Tibial nerve (tissue), 4 donors: ENCODE measurements around the gene ZFHX2. TPM values are rescaled to one million over a fixed set of nuclear protein-coding genes. Genes with fewer than 3 reads are reported as not detected.
A peak's percentile ranks its signal among the peaks of the same experiment; 100 is the strongest.
"Not testable (repeated sequence)": the region's sequence is repeated elsewhere in the genome, so short reads cannot be mapped to it uniquely, and the experiment has no call there.

ENCODE experiments used
- DNase-seq, 2 donors: peaks; one replicate each; pipeline ENCODE4 v3.0.0-alpha.2; 2019; ENCODE audit warnings: low spot score in 2 of 2
- H3K27ac ChIP-seq, 4 donors: fragments of 200-600 bp; sonication (generic) in 3 of 4; one replicate each; pipeline ENCODE4 v1.5.1; 2017 to 2019; ENCODE audit warnings: mild to moderate bottlenecking in 1 of 4
- H3K27me3 ChIP-seq, 2 donors: fragments of 200-600 bp; sonication (generic) in 1 of 2; one replicate each; pipeline versions ENCODE4 v1.5.1 to v1.6.0; 2017 to 2019
- H3K36me3 ChIP-seq, 3 donors: fragments of 200-600 bp; sonication (generic); one replicate each; pipeline ENCODE4 v1.5.1; 2018 to 2019
- H3K4me1 ChIP-seq, 4 donors: fragments of 200-600 bp; sonication (generic) in 3 of 4; one replicate each; pipeline ENCODE4 v1.5.1; 2017 to 2019
- H3K4me3 ChIP-seq, 4 donors: fragments of 200-600 bp; sonication (generic) in 3 of 4; one replicate each; pipeline ENCODE4 v1.5.1; 2017 to 2019; ENCODE audit warnings: mild to moderate bottlenecking in 1 of 4, moderate library complexity in 1 of 4
- H3K9me3 ChIP-seq, 4 donors: fragments of 200-600 bp; sonication (generic) in 3 of 4; one replicate each; pipeline ENCODE4 v1.5.1; 2017 to 2019
- EP300 ChIP-seq, 2 donors: sonication (generic); formaldehyde crosslinking; IDR thresholded peaks; one replicate each; pipeline ENCODE4 v1.6.1; 2017; ENCODE audit warnings: antibody characterized with exemption in 2 of 2, mild to moderate bottlenecking in 1 of 2
- POLR2A ChIP-seq, 2 donors: fragments of 450-650 bp; IDR thresholded peaks; one replicate each; pipeline ENCODE4 v1.6.1; 2017; ENCODE audit warnings: antibody characterized with exemption in 2 of 2, mild to moderate bottlenecking in 2 of 2, moderate library complexity in 2 of 2
- WGBS, 2 donors: methylation state at CpG; one replicate each; pipeline ENCODE4 v1.1.5; 2018; 5-methylcytosine and 5-hydroxymethylcytosine counted together
- total RNA-seq, 4 donors: library from RNA; depleted of rRNA; stranded (reverse); fragments of >200 nt; gene quantifications; one replicate each; pipeline ENCODE4 v1.1.0, GENCODE V29; 2016
- TF ChIP-seq, protein P1 (sequence below), 5 experiments: fragments of 200-600 bp in 3 of 5; fragments of 450-650 bp in 2 of 5; sonication (generic) in 3 of 5; IDR thresholded peaks; one replicate each; pipeline ENCODE4 v1.5.1; 2016 to 2019; ENCODE audit warnings: antibody characterized with exemption in 5 of 5, mild to moderate bottlenecking in 3 of 5, moderate library complexity in 2 of 5

Gene ZFHX2
- total RNA-seq, 4 donors from 2014 or later: 2.1 to 3.9 (median 2.6) TPM

DNA sequence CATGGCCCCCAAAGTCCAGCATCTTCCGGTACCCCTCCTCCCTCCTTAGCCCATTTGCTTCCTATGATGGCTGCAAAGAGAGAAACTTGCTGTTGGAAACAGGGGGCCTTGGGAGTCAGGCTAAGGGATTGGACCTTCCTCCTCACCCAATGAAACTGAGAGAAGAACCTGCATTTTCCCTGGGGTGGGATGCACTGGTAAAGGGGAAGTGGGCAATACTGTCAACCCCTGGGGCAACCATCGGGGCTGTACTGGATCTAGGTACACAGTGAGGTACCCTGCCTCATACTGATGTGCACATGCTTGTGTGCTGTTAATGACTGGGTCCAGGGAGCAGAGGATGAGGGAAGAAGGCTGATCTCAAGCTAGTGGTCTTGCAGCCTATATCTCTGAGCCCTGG, 38.0 kb upstream of the ZFHX2 start:
- no peak overlapping the region for H3K4me3 ChIP-seq
- H3K9me3 ChIP-seq: no peaks in the 10 kb centered on the region
- no peaks in the 10 kb centered on the region for H3K27me3 ChIP-seq
- H3K4me1 ChIP-seq: peaks cover 0 to 5% (median 2%) of the 10 kb centered on the region in 4 donors
- 92 to 94% methylated on average over 2 of the region's 2 CpGs for WGBS, 2 donors
- H3K27ac ChIP-seq: no peak overlapping the region
- TF ChIP-seq, protein P1, sequence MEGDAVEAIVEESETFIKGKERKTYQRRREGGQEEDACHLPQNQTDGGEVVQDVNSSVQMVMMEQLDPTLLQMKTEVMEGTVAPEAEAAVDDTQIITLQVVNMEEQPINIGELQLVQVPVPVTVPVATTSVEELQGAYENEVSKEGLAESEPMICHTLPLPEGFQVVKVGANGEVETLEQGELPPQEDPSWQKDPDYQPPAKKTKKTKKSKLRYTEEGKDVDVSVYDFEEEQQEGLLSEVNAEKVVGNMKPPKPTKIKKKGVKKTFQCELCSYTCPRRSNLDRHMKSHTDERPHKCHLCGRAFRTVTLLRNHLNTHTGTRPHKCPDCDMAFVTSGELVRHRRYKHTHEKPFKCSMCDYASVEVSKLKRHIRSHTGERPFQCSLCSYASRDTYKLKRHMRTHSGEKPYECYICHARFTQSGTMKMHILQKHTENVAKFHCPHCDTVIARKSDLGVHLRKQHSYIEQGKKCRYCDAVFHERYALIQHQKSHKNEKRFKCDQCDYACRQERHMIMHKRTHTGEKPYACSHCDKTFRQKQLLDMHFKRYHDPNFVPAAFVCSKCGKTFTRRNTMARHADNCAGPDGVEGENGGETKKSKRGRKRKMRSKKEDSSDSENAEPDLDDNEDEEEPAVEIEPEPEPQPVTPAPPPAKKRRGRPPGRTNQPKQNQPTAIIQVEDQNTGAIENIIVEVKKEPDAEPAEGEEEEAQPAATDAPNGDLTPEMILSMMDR (IDR thresholded peaks at IDR 0.05): no peak
- TF ChIP-seq EP300 (IDR thresholded peaks at IDR 0.05) (no peak), POLR2A (IDR thresholded peaks at IDR 0.05) (no peak)
- no peaks in the 10 kb centered on the region for H3K36me3 ChIP-seq
- DNase-seq: no peak

DNA sequence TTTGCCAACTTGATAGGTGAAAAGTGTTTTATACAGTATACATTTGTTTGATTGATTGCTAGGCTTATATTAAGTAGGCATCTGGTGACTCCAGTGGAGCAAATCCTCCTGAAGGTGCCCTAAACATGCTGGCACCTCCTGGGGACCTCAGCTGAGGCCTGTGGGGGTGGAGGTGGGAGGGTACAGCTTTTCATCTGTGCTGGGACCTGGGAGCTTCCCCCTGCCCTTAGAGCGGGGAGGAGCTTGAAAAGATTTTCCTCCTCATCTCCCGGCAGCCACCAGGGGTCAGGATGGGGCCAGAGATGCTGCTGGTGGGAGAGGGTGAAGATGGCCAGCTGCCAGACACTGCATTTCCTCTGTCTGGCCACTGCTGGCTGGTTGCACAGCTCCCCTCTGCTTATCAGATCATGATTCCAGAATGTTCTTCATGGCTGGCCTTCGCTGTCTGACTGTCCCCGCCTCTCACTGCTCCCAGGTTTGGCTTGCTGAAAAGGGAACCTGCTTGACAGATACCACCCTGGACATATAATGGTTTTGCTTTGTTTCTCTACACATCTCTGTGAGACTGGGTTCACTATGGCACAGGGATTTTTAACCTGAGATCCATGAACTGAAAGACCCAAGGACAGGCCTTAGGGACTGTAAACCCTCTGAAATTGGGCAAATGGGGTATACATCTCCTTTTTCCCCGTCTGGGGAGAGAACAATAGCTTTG, 37.5 kb upstream of the ZFHX2 start:
- Histone ChIP-seq H3K27ac (no peak overlapping the region), H3K4me3 (no peak overlapping the region), H3K4me1 (peaks cover 0 to 5% (median 2%) of the 10 kb centered on the region in 4 donors), H3K9me3 (no peaks in the 10 kb centered on the region), H3K27me3 (no peaks in the 10 kb centered on the region), H3K36me3 (no peaks in the 10 kb centered on the region)
- 12 to 13% methylated on average over 5 of the region's 5 CpGs for WGBS, 2 donors
- TF ChIP-seq EP300 (IDR thresholded peaks at IDR 0.05) (no peak), POLR2A (IDR thresholded peaks at IDR 0.05) (no peak)
- TF ChIP-seq, protein P1 (IDR thresholded peaks at IDR 0.05): peak; percentile 43 to 71 (median 63)
- peak; percentile 48 to 70 for DNase-seq

DNA sequence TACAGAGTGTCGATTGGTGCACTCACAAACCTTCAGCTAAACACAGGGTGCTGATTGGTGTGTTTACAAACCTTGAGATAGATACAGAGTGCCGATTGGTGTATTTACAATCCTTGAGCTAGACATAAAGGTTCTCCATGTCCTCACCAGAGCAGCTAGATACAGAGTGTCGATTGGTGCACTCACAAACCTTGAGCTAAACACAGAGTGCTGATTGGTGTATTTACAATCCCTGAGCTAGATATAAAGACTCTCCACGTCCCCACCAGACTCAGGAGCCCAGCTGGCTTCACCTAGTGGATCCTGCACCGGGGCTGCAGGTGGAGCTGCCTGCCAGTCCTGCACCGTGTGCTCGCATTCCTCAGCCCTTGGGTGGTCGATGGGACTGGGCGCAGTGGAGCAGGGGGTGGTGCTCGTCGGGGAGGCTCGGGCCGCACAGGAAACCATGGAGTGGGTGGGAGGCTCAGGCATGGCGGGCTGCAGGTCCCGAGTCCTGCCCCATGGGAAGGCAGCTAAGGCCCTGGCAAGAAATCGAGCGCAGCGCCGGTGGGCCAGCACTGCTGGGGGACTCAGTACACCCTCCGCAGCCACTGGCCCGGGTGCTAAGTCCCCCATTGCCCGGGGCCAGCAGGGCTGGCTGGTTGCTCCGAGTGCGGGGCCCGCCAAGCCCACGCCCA, 33.1 kb upstream of the ZFHX2 start:
- H3K27me3 ChIP-seq: peaks cover 0 to 28% of the 10 kb centered on the region in 2 donors
- WGBS, 2 donors: 91 to 98% methylated on average over 16 to 23 of the region's 26 CpGs
- not testable (repeated sequence) for H3K9me3 ChIP-seq

DNA sequence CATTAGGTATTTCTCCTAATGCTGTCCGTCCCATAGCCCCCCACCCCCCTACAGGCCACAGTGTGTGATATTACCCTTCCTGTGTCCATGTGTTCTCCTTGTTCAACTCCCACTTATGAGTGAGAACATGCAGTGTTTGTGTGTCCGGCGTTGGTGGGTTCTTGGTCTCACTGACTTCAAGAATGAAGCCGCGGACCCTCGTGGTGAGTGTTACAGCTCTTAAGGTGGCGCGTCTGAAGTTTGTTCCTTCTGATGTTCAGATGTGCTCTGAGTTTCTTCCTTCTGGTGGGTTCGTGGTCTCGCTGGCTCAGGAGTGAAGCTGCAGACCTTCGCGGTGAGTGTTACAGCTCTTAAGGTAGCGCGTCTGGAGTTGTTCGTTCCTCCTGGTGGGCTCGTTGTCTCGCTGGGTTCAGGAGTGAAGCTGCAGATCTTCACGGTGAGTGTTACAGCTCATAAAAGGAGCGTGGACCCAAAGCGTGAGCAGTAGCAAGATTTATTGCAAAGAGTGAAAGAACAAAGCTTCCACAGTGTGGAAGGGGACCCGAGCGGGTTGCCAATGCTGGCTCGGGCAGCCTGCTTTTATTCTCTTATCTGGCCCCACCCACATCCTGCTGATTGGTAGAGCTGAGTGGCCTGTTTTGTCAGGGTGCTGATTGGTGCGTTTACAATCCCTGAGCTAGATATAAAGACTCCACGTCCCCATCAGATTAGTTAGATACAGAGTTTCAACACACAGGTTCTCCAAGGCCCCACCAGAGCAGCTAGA, 32.4 kb upstream of the ZFHX2 start:
- 63 to 77% methylated on average over 25 of the region's 25 CpGs for WGBS, 2 donors
- not testable (repeated sequence) for H3K4me3 ChIP-seq, H3K27ac ChIP-seq, H3K9me3 ChIP-seq, H3K4me1 ChIP-seq, H3K36me3 ChIP-seq, DNase-seq
- peaks cover 0 to 34% of the 10 kb centered on the region in 2 donors for H3K27me3 ChIP-seq

More for the DNA sequence above, 33.1 kb upstream of the ZFHX2 start:
- not testable (repeated sequence) for DNase-seq, H3K27ac ChIP-seq, H3K4me1 ChIP-seq, H3K36me3 ChIP-seq, H3K4me3 ChIP-seq

DNA sequence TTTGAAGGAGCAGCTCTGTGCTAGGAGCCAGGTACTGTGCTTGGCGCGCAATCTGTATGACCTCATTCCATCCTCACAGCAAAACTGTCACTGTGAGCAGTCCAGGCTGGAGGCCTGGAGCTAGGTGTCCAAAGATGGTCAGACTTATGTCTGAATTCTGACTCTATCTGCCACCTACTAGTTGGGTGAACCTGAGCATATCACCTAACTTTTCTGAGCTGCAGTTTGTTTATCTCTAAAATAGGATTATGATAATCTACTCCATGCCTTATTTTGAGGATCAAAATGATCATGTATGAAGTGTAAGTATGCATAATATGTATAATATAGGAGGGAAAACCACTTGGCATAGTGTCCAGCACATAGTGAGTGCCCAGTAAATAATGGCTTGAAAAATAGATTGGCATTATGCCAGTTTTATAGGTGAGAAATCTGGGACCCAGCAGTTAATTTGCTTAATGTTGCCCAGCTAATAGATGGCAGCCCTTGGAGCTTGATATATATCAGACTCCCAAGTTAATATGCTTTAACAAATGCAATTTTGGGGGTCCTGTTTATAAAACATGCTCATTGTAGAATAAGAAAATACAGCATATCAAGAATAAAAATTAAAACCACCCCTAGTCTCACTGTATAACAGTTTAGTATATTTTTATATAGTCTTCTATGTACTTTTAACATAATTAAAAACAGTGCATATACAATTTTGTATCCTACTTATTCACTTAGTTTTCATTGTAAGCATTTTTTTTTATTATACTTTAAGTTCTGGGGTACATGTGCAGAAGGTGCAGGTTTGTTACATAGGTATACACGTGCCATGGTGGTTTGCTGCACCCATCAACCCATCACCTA, 31.6 kb upstream of the ZFHX2 start:
- Histone ChIP-seq H3K4me1 (peaks cover 0 to 11% (median 0%) of the 10 kb centered on the region in 4 donors), H3K27me3 (peaks cover 0 to 43% of the 10 kb centered on the region in 2 donors), H3K36me3 (no peaks in the 10 kb centered on the region), H3K27ac (no peak overlapping the region), H3K9me3 (no peaks in the 10 kb centered on the region), H3K4me3 (no peak overlapping the region)
- 86 to 87% methylated on average over 3 of the region's 3 CpGs for WGBS, 2 donors
- TF ChIP-seq EP300 (IDR thresholded peaks at IDR 0.05): no peak
- TF ChIP-seq POLR2A (IDR thresholded peaks at IDR 0.05): no peak
- TF ChIP-seq, protein P1 (IDR thresholded peaks at IDR 0.05): no peak
- no peak for DNase-seq
